Liver (tissue), 3 donors: ENCODE measurements around the gene APOF.

Source experiments
- NR2F2 ChIP-seq: IDR thresholded peaks from 2 replicates; pipeline ENCODE4 v1.6.1; 2016; ENCODE audit warnings: antibody characterized with exemption
- RAD21 ChIP-seq, 2 donors: IDR thresholded peaks; 2 replicates each; pipeline ENCODE4 v1.6.1; 2016; ENCODE audit warnings: antibody characterized with exemption in 2 of 2, mild to moderate bottlenecking in 2 of 2
- TAF1 ChIP-seq: conservative IDR thresholded peaks from 2 replicates; pipeline ENCODE4 v1.6.1; 2016; ENCODE audit warnings: antibody characterized with exemption, mild to moderate bottlenecking
- TF ChIP-seq, protein P1 (sequence below): IDR thresholded peaks from 2 replicates; pipeline ENCODE4 v1.6.1; 2016; ENCODE audit warnings: antibody characterized with exemption, mild to moderate bottlenecking
- TF ChIP-seq, protein P2 (sequence below): fragments of 150-350 bp; IDR thresholded peaks from 2 replicates; pipeline ENCODE4 v1.5.1; 2017; ENCODE audit warnings: improper control_type of control experiment, low read depth, low read length; ENCODE audit not compliant: missing input control
- TF ChIP-seq, protein P3 (sequence below): IDR thresholded peaks from 2 replicates; pipeline ENCODE4 v1.6.1; 2016; ENCODE audit warnings: antibody characterized with exemption
- donor health status: healthy.
- donor health status: healthy.

DNA sequence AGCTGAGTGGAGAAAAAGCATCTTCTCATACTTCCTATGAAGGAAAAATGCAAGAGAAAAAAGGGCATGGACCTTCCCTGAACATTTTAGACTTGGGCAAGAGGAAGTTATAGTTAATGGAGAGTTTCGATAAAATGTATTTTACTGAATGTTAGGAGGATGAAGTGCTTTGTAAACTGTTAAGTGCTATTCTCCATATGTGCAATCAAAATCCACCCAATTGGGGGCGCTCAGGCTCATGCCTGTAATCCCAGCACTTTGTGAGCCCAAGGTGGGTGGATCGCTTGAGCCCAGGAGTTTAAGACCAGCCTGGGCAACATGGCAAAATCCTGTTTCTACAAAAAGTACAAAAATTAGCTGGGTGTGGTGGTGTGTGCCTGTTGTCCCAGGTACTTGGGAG lies 45.0 kb downstream of the APOF start:
- TF ChIP-seq, protein P1, sequence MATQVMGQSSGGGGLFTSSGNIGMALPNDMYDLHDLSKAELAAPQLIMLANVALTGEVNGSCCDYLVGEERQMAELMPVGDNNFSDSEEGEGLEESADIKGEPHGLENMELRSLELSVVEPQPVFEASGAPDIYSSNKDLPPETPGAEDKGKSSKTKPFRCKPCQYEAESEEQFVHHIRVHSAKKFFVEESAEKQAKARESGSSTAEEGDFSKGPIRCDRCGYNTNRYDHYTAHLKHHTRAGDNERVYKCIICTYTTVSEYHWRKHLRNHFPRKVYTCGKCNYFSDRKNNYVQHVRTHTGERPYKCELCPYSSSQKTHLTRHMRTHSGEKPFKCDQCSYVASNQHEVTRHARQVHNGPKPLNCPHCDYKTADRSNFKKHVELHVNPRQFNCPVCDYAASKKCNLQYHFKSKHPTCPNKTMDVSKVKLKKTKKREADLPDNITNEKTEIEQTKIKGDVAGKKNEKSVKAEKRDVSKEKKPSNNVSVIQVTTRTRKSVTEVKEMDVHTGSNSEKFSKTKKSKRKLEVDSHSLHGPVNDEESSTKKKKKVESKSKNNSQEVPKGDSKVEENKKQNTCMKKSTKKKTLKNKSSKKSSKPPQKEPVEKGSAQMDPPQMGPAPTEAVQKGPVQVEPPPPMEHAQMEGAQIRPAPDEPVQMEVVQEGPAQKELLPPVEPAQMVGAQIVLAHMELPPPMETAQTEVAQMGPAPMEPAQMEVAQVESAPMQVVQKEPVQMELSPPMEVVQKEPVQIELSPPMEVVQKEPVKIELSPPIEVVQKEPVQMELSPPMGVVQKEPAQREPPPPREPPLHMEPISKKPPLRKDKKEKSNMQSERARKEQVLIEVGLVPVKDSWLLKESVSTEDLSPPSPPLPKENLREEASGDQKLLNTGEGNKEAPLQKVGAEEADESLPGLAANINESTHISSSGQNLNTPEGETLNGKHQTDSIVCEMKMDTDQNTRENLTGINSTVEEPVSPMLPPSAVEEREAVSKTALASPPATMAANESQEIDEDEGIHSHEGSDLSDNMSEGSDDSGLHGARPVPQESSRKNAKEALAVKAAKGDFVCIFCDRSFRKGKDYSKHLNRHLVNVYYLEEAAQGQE, result no peak
- TF ChIP-seq, protein P2, sequence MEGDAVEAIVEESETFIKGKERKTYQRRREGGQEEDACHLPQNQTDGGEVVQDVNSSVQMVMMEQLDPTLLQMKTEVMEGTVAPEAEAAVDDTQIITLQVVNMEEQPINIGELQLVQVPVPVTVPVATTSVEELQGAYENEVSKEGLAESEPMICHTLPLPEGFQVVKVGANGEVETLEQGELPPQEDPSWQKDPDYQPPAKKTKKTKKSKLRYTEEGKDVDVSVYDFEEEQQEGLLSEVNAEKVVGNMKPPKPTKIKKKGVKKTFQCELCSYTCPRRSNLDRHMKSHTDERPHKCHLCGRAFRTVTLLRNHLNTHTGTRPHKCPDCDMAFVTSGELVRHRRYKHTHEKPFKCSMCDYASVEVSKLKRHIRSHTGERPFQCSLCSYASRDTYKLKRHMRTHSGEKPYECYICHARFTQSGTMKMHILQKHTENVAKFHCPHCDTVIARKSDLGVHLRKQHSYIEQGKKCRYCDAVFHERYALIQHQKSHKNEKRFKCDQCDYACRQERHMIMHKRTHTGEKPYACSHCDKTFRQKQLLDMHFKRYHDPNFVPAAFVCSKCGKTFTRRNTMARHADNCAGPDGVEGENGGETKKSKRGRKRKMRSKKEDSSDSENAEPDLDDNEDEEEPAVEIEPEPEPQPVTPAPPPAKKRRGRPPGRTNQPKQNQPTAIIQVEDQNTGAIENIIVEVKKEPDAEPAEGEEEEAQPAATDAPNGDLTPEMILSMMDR, result no peak
- TF ChIP-seq RAD21 (IDR thresholded peaks at IDR 0.05), result no peak
- TF ChIP-seq TAF1, result no peak
- TF ChIP-seq NR2F2, result no peak
- TF ChIP-seq, protein P3, sequence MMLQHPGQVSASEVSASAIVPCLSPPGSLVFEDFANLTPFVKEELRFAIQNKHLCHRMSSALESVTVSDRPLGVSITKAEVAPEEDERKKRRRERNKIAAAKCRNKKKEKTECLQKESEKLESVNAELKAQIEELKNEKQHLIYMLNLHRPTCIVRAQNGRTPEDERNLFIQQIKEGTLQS, result no peak
